22Rv1 (cell line): ENCODE results near the gene DMAP1.

ENCODE experiments used
- CTCF ChIP-seq: fragments of 450-650 bp; IDR thresholded peaks from 2 replicates; pipeline ENCODE4 v1.5.1; 2017; ENCODE audit warnings: mild to moderate bottlenecking
- ZFX ChIP-seq: fragments of 450-650 bp; IDR thresholded peaks from 2 replicates; pipeline ENCODE4 v1.6.1; 2017; ENCODE audit warnings: antibody characterized with exemption, borderline replicate concordance

DNA sequence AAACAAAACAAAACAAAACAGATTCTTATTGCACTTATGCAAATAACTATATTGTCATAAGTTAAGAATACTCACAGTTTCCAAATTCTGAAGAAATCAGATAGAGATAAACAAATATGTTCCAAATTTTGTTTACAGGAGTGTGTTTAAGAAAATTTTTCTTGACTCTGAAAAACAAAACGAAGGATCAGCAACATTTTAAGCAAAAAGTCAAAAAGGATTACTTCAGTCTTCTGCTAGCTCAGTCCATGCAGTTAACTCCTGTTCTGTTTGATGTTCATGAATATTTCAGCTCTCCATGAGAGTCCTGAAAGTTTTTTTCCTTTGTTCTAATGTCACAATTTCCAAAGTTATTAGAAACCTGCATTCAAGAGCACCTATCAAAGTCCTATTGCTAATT is 38.6 kb upstream of the DMAP1 start:
- TF ChIP-seq CTCF (no peak), ZFX (no peak)
